Measurements from ENCODE around the gene SFMBT1.

Gene SFMBT1

GRCh38 chr3:53022647-53023046 is 23.2 kb downstream of the SFMBT1 start:
- no peak overlapping the region for H3K4me3 ChIP-seq (ENCODE audit: control insufficient read depth, low read depth, low read length)
- no peak for DNase-seq (ENCODE audit: low read depth)
- no peak for TF ChIP-seq CTCF (IDR thresholded peaks at IDR 0.05; ENCODE audit: control insufficient read depth, insufficient read depth, low read depth, low read length, missing control alignments)

GRCh38 chr3:53016236-53016635 is 29.6 kb downstream of the SFMBT1 start:
- DNase-seq (ENCODE audit: low read depth) = no peak
- no peak for TF ChIP-seq CTCF (IDR thresholded peaks at IDR 0.05; ENCODE audit: control insufficient read depth, insufficient read depth, low read depth, low read length, missing control alignments)

GRCh38 chr3:53011324-53011723 is 34.5 kb downstream of the SFMBT1 start:
- TF ChIP-seq CTCF (IDR thresholded peaks at IDR 0.05; ENCODE audit: control insufficient read depth, insufficient read depth, low read depth, low read length, missing control alignments) = no peak
- H3K4me3 ChIP-seq (ENCODE audit: control insufficient read depth, low read depth, low read length) = no peak overlapping the region
- no peak for DNase-seq (ENCODE audit: low read depth)

More at GRCh38 chr3:53016236-53016635, 29.6 kb downstream of the SFMBT1 start:
- H3K4me3 ChIP-seq (ENCODE audit: control insufficient read depth, low read depth, low read length) = no peak overlapping the region

- no peak for TF ChIP-seq CTCF (IDR thresholded peaks at IDR 0.05; ENCODE audit: control insufficient read depth, insufficient read depth, low read depth, low read length, missing control alignments)
- no peak overlapping the region for H3K4me3 ChIP-seq (ENCODE audit: control insufficient read depth, low read depth, low read length)
- DNase-seq (ENCODE audit: low read depth) = no peak
These were observed 35.9 kb downstream of the SFMBT1 start for GRCh38 chr3:53009826-53010539.

- DNase-seq (ENCODE audit: low read depth) = no peak
- no peak overlapping the region for H3K4me3 ChIP-seq (ENCODE audit: control insufficient read depth, low read depth, low read length)
- TF ChIP-seq CTCF (IDR thresholded peaks at IDR 0.05; ENCODE audit: control insufficient read depth, insufficient read depth, low read depth, low read length, missing control alignments) = no peak
These were observed 36.9 kb downstream of the SFMBT1 start for GRCh38 chr3:53008932-53009331.

GRCh38 chr3:53005854-53006513 is 39.9 kb downstream of the SFMBT1 start:
- no peak for TF ChIP-seq CTCF (IDR thresholded peaks at IDR 0.05; ENCODE audit: control insufficient read depth, insufficient read depth, low read depth, low read length, missing control alignments)
- H3K4me3 ChIP-seq (ENCODE audit: control insufficient read depth, low read depth, low read length) = no peak overlapping the region
- no peak for DNase-seq (ENCODE audit: low read depth)

All from AG09309 (cell line).